ENCODE data around the gene FHIT.

Gene FHIT

DNA sequence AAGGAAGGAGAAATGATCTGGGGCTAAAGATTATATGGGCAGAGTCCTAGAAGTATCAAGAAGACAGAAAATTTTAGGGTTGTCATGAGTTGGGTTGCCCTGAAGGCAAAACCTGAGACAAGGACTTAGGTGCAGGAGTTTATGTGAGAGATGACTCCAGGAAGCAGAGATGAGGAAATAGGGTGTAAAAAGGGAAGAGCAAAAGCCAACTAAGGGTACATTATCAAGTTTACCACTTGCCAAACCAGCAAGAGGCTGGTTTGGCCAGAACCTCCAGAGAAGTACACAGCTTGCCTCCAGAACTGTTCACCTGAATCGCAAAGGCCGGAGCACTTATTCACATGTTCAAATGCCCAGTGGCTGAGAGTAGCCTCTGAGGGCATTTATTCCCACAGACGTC is 116.7 kb downstream of the FHIT start:
- no peak overlapping the region for H3K4me3 ChIP-seq (ENCODE audit: low read length)
- H3K27ac ChIP-seq (ENCODE audit: low read depth, low read length): no peak overlapping the region

DNA sequence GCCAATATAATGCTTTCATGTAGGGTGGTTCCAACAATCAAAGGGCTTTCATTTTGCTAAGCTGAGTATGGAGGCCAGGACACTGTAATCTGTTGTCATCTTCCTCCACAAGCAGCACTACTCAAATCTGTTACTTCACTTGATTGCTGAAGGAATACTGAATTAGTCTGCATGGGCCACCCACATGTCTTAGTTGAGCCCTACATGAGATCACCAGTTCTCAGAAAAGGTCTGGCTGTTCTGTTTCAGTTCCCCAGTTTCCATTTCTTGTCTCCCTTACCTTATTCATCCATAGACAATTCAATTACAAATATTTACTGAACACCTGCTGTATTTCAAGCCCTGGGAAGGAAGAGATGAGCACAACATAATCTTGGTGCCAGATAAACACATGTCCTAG is 119.2 kb downstream of the FHIT start:
- no peak overlapping the region for H3K4me3 ChIP-seq (ENCODE audit: low read length)
- no peak overlapping the region for H3K9ac ChIP-seq (ENCODE audit: low read length)
- no peaks in the 10 kb centered on the region for H3K4me1 ChIP-seq (ENCODE audit: control insufficient read depth, insufficient read depth, low read length)
- no peaks in the 10 kb centered on the region for H3K36me3 ChIP-seq (ENCODE audit: control insufficient read depth, insufficient read depth, low read length)
- H3K27me3 ChIP-seq (ENCODE audit: control insufficient read depth, insufficient read depth, low read length): no peaks in the 10 kb centered on the region
- H3K27ac ChIP-seq (ENCODE audit: low read depth, low read length): no peak overlapping the region

More for the DNA sequence above, 116.7 kb downstream of the FHIT start:
- Histone ChIP-seq H3K9ac (ENCODE audit: low read length) (no peak overlapping the region), H3K36me3 (ENCODE audit: control insufficient read depth, insufficient read depth, low read length) (no peaks in the 10 kb centered on the region), H3K27me3 (ENCODE audit: control insufficient read depth, insufficient read depth, low read length) (no peaks in the 10 kb centered on the region), H3K4me1 (ENCODE audit: control insufficient read depth, insufficient read depth, low read length) (no peaks in the 10 kb centered on the region)

DNA sequence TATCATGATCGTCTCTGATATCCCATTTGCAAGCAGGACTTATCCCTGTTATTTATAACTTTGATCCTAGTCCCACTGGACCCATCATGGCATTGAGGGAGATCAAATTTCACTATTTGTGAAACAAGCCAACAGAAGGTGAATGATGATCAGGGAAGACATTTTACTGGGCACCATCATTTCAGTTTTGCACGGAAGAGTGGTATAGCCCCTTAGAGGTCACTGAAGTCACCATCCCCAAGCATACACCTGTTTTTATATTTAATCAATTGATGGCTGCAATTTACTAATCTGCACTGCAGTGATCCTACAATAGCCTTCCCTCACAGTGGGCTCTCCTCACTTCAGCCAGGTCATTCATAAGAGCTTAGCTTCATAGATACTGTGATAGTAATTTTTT is 132.4 kb downstream of the FHIT start:
- Histone ChIP-seq H3K27me3 (ENCODE audit: control insufficient read depth, insufficient read depth, low read length) (no peaks in the 10 kb centered on the region), H3K36me3 (ENCODE audit: control insufficient read depth, insufficient read depth, low read length) (no peaks in the 10 kb centered on the region)

DNA sequence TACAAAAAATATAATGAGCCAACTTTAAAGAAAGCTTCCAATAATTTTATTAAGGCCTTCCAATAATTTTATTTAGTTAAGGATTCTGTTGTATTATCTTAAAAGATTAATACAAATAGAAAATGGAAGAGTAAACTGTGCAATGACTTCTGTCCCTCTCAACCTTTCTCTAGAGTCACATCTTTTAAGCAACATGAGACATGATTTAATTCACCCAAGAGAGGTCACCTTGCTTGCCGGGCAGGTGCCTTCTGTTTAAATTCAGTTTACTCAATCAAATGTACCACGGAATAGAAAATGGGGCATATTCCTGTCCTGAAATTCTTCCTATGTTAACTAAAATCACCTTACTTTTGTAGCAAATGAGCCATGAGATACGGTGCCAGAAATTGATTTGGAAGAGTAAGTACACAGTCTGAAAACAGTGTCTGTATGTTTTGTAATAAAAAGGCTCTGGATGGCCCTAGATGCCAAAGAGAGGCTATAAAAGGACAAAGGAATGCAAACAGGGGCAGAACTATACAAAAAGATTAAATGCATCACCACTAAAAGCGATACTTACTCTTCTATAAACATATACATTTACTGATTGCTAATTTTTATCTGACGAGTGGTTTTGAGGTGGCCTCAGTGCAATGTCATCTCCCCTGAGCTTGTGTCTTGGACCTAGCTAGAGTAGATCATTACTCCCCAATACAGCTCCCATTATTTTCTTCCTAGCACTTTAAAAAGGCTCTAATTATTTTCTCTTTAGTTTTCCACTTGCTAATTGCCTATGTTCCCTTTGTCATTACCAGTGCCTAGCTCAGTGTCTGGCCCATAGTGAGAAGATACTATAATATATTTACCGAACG is 134.0 kb downstream of the FHIT start:
- H3K36me3 ChIP-seq (ENCODE audit: control insufficient read depth, insufficient read depth, low read length): no peaks in the 10 kb centered on the region
- no peak overlapping the region for H3K27ac ChIP-seq (ENCODE audit: low read depth, low read length)
- H3K9ac ChIP-seq (ENCODE audit: low read length): no peak overlapping the region
- no peaks in the 10 kb centered on the region for H3K27me3 ChIP-seq (ENCODE audit: control insufficient read depth, insufficient read depth, low read length)
- no peaks in the 10 kb centered on the region for H3K4me1 ChIP-seq (ENCODE audit: control insufficient read depth, insufficient read depth, low read length)
- no peak overlapping the region for H3K4me3 ChIP-seq (ENCODE audit: low read length)

More for the DNA sequence above, 132.4 kb downstream of the FHIT start:
- H3K4me3 ChIP-seq (ENCODE audit: low read length): no peak overlapping the region
- H3K9ac ChIP-seq (ENCODE audit: low read length): no peak overlapping the region
- H3K27ac ChIP-seq (ENCODE audit: low read depth, low read length): no peak overlapping the region
- H3K4me1 ChIP-seq (ENCODE audit: control insufficient read depth, insufficient read depth, low read length): no peaks in the 10 kb centered on the region

GRCh38 chr3:61114316-61114953 is 136.8 kb downstream of the FHIT start:
- H3K4me3 ChIP-seq (ENCODE audit: low read length): no peak overlapping the region
- no peaks in the 10 kb centered on the region for H3K27me3 ChIP-seq (ENCODE audit: control insufficient read depth, insufficient read depth, low read length)
- no peak overlapping the region for H3K27ac ChIP-seq (ENCODE audit: low read depth, low read length)
- H3K36me3 ChIP-seq (ENCODE audit: control insufficient read depth, insufficient read depth, low read length): no peaks in the 10 kb centered on the region
- H3K9ac ChIP-seq (ENCODE audit: low read length): no peak overlapping the region
- no peaks in the 10 kb centered on the region for H3K4me1 ChIP-seq (ENCODE audit: control insufficient read depth, insufficient read depth, low read length)

- H3K27ac ChIP-seq (ENCODE audit: low read depth, low read length): no peak overlapping the region
- no peaks in the 10 kb centered on the region for H3K27me3 ChIP-seq (ENCODE audit: control insufficient read depth, insufficient read depth, low read length)
- H3K4me3 ChIP-seq (ENCODE audit: low read length): no peak overlapping the region
- no peaks in the 10 kb centered on the region for H3K4me1 ChIP-seq (ENCODE audit: control insufficient read depth, insufficient read depth, low read length)
- H3K36me3 ChIP-seq (ENCODE audit: control insufficient read depth, insufficient read depth, low read length): no peaks in the 10 kb centered on the region
- no peak overlapping the region for H3K9ac ChIP-seq (ENCODE audit: low read length)
Measured at GRCh38 chr3:61111825-61112224, 139.4 kb downstream of the FHIT start.

DNA sequence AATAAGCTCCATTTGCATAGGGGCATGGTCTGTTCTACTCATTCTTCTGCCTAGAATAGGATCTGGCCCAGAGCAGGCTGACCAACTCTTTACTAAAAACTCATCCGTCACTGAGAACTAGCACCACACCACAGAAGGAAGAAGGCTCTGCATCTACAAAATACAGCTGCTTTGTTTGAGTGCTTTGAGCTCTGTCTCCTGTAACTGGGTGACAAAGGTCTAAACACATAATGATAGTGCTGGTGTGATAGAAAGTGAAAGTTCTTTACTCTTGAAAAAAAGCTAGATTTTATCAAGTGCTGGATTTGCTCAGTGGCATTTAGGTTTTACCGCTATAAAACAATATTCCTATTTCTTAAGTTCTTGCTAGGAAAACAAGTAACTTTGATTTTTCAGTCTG is 140.7 kb downstream of the FHIT start:
- Histone ChIP-seq H3K36me3 (ENCODE audit: control insufficient read depth, insufficient read depth, low read length) (no peaks in the 10 kb centered on the region), H3K4me3 (ENCODE audit: low read length) (no peak overlapping the region), H3K27ac (ENCODE audit: low read depth, low read length) (no peak overlapping the region), H3K4me1 (ENCODE audit: control insufficient read depth, insufficient read depth, low read length) (no peaks in the 10 kb centered on the region), H3K9ac (ENCODE audit: low read length) (no peak overlapping the region), H3K27me3 (ENCODE audit: control insufficient read depth, insufficient read depth, low read length) (no peaks in the 10 kb centered on the region)

GRCh38 chr3:61108247-61109019 is 142.8 kb downstream of the FHIT start:
- Histone ChIP-seq H3K36me3 (ENCODE audit: control insufficient read depth, insufficient read depth, low read length) (no peaks in the 10 kb centered on the region), H3K27ac (ENCODE audit: low read depth, low read length) (no peak overlapping the region), H3K4me1 (ENCODE audit: control insufficient read depth, insufficient read depth, low read length) (no peaks in the 10 kb centered on the region), H3K4me3 (ENCODE audit: low read length) (no peak overlapping the region), H3K9ac (ENCODE audit: low read length) (no peak overlapping the region), H3K27me3 (ENCODE audit: control insufficient read depth, insufficient read depth, low read length) (no peaks in the 10 kb centered on the region)

GRCh38 chr3:61094608-61095007 is 156.6 kb downstream of the FHIT start:
- no peak overlapping the region for H3K4me3 ChIP-seq (ENCODE audit: low read length)
- H3K27ac ChIP-seq (ENCODE audit: low read depth, low read length): no peak overlapping the region
- H3K27me3 ChIP-seq (ENCODE audit: control insufficient read depth, insufficient read depth, low read length): no peaks in the 10 kb centered on the region
- no peaks in the 10 kb centered on the region for H3K4me1 ChIP-seq (ENCODE audit: control insufficient read depth, insufficient read depth, low read length)
- H3K9ac ChIP-seq (ENCODE audit: low read length): no peak overlapping the region
- H3K36me3 ChIP-seq (ENCODE audit: control insufficient read depth, insufficient read depth, low read length): no peaks in the 10 kb centered on the region

DNA sequence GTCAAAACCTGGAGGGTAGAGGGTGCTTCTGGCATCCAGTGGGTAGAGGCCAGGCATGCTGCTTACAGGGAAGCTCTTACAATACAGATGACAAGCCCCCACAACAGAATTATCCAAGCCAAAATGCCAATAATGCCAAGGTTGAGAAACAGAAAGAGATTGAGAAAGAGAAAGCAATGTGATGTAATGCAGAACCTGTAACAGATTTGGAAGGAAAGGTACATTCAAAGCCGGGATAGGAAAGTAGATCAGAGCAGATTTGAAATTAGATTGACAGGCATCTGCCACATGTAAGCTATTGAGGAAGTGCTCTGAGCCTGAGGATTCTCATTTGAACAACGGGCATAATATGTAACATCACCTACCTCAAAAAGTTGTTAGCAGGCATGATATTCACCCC is 157.9 kb downstream of the FHIT start:
- no peaks in the 10 kb centered on the region for H3K4me1 ChIP-seq (ENCODE audit: control insufficient read depth, insufficient read depth, low read length)
- H3K36me3 ChIP-seq (ENCODE audit: control insufficient read depth, insufficient read depth, low read length): no peaks in the 10 kb centered on the region
- no peak overlapping the region for H3K9ac ChIP-seq (ENCODE audit: low read length)
- no peaks in the 10 kb centered on the region for H3K27me3 ChIP-seq (ENCODE audit: control insufficient read depth, insufficient read depth, low read length)
- no peak overlapping the region for H3K27ac ChIP-seq (ENCODE audit: low read depth, low read length)
- H3K4me3 ChIP-seq (ENCODE audit: low read length): no peak overlapping the region

GRCh38 chr3:61092870-61093269 is 158.4 kb downstream of the FHIT start:
- Histone ChIP-seq H3K27me3 (ENCODE audit: control insufficient read depth, insufficient read depth, low read length) (no peaks in the 10 kb centered on the region), H3K4me1 (ENCODE audit: control insufficient read depth, insufficient read depth, low read length) (no peaks in the 10 kb centered on the region), H3K36me3 (ENCODE audit: control insufficient read depth, insufficient read depth, low read length) (no peaks in the 10 kb centered on the region), H3K9ac (ENCODE audit: low read length) (no peak overlapping the region), H3K4me3 (ENCODE audit: low read length) (no peak overlapping the region), H3K27ac (ENCODE audit: low read depth, low read length) (no peak overlapping the region)

GRCh38 chr3:61090389-61091169 is 160.7 kb downstream of the FHIT start:
- no peak overlapping the region for H3K4me3 ChIP-seq (ENCODE audit: low read length)
- no peaks in the 10 kb centered on the region for H3K27me3 ChIP-seq (ENCODE audit: control insufficient read depth, insufficient read depth, low read length)
- no peaks in the 10 kb centered on the region for H3K36me3 ChIP-seq (ENCODE audit: control insufficient read depth, insufficient read depth, low read length)
- no peaks in the 10 kb centered on the region for H3K4me1 ChIP-seq (ENCODE audit: control insufficient read depth, insufficient read depth, low read length)
- H3K27ac ChIP-seq (ENCODE audit: low read depth, low read length): no peak overlapping the region
- no peak overlapping the region for H3K9ac ChIP-seq (ENCODE audit: low read length)

Data from rectal smooth muscle tissue (tissue), 1 donor.